ENCODE data around the gene TBCE. TPM values are rescaled to one million over a fixed set of nuclear protein-coding genes. Genes with fewer than 3 reads are reported as not detected.

TBCE gene
- total RNA-seq, 4 donors from 2014 or later, result 11.2 to 18.6 (median 14.6) TPM

GRCh38 chr1:235328271-235329138, 38.7 kb upstream of the TBCE start, which contains the start of gene GGPS1:
Gene GGPS1 (plus strand): TSS chr1:235328570. CDS start chr1:235335265, 6,695 bp downstream.
- Histone ChIP-seq H3K36me3 (no peaks in the 10 kb centered on the region), H3K9me3 (no peaks in the 10 kb centered on the region), H3K4me1 (peaks cover 27 to 73% (median 48%) of the 10 kb centered on the region in 3 donors), H3K27me3 (no peaks in the 10 kb centered on the region), H3K4me3 (peak within 1 kb of the TSS; percentile 77 to 94 (median 90)), H3K27ac (peak within 1 kb of the TSS; percentile 93 to 98 (median 96))
- DNase-seq, result peak; percentile 93
- intact Hi-C loops (cut with DNase I), result loop anchor here (10.0 kb wide), 1 partner anchor 64 kb away; no protein-coding TSS in a partner anchor
- TF ChIP-seq POLR2A (IDR thresholded peaks at IDR 0.05), result peak in 3 of 4 donors; percentile 24 to 90 (median 65)
- TF ChIP-seq CTCF (IDR thresholded peaks at IDR 0.05), result peak in 2 of 6 experiments; percentile 16 to 33
- 1% methylated on average over 23 to 39 of the region's 54 CpGs for WGBS, 2 donors

GRCh38 chr1:235329139-235329902, 37.9 kb upstream of the TBCE start:
- Histone ChIP-seq H3K27ac (peak overlapping the region; percentile 79 to 97 (median 96)), H3K27me3 (no peaks in the 10 kb centered on the region), H3K4me1 (peaks cover 27 to 66% (median 46%) of the 10 kb centered on the region in 3 donors), H3K4me3 (peak overlapping the region; percentile 41 to 94 (median 84)), H3K36me3 (no peaks in the 10 kb centered on the region), H3K9me3 (no peaks in the 10 kb centered on the region)
- TF ChIP-seq POLR2A (IDR thresholded peaks at IDR 0.05) (no peak), CTCF (IDR thresholded peaks at IDR 0.05) (peak in 1 of 6 experiments; percentile 6)
- WGBS, 2 donors, result 1 to 3% methylated on average over 20 to 24 of the region's 24 CpGs
- no peak for DNase-seq
- intact Hi-C loops (cut with DNase I), result loop anchor here (10.0 kb wide), 1 partner anchor 65 kb away; no protein-coding TSS in a partner anchor

- no peaks in the 10 kb centered on the region for H3K9me3 ChIP-seq
- 81 to 83% methylated on average over 5 of the region's 5 CpGs for WGBS, 2 donors
- H3K4me3 ChIP-seq, result no peak overlapping the region
- DNase-seq, result no peak
- no peaks in the 10 kb centered on the region for H3K27me3 ChIP-seq
- peaks cover 0 to 9% (median 0%) of the 10 kb centered on the region in 3 donors for H3K36me3 ChIP-seq
- no peak overlapping the region for H3K27ac ChIP-seq
- H3K4me1 ChIP-seq, result peaks cover 27 to 51% (median 31%) of the 10 kb centered on the region in 3 donors
- intact Hi-C loops (cut with DNase I), result no loop called here
- TF ChIP-seq POLR2A (IDR thresholded peaks at IDR 0.05), result no peak
Observed at GRCh38 chr1:235330918-235331285, 36.3 kb upstream of the TBCE start.

GRCh38 chr1:235331401-235331800, 35.8 kb upstream of the TBCE start:
- H3K27ac ChIP-seq, result no peak overlapping the region

More at GRCh38 chr1:235331401-235331800, 35.8 kb upstream of the TBCE start:
- WGBS, 2 donors, result 30 to 33% methylated on average over 3 of the region's 3 CpGs
- H3K4me1 ChIP-seq, result peaks cover 22 to 51% (median 26%) of the 10 kb centered on the region in 3 donors
- no peaks in the 10 kb centered on the region for H3K9me3 ChIP-seq
- no peak overlapping the region for H3K4me3 ChIP-seq
- intact Hi-C loops (cut with DNase I), result no loop called here
- DNase-seq, result no peak
- H3K27me3 ChIP-seq, result no peaks in the 10 kb centered on the region
- TF ChIP-seq CTCF (IDR thresholded peaks at IDR 0.05) (no peak), POLR2A (IDR thresholded peaks at IDR 0.05) (no peak)
- H3K36me3 ChIP-seq, result peaks cover 0 to 14% (median 0%) of the 10 kb centered on the region in 3 donors
